Smooth muscle cell (in vitro differentiated cells): ENCODE data around the gene STAT6. TPM values are rescaled to one million over a fixed set of nuclear protein-coding genes. Genes with fewer than 3 reads are reported as not detected.

Experiments
- DNase-seq: peaks from one replicate; lab custom pipeline; 2025; ENCODE audit not compliant: unreplicated experiment; lab: John Stamatoyannopoulos, UW
- H2AFZ ChIP-seq: fragments of 200-600 bp; sonication (generic); 2 replicates; pipeline ENCODE4 v1.6.0; 2016; ENCODE audit warnings: antibody characterized with exemption, low read depth, mild to moderate bottlenecking
- H3F3A ChIP-seq: fragments of 200-600 bp; sonication (generic); 2 replicates; pipeline ENCODE4 v1.6.0; 2017; ENCODE audit warnings: antibody characterized with exemption, low read depth
- H3K27ac ChIP-seq: fragments of 200-600 bp; sonication (generic); 2 replicates; pipeline ENCODE4 v1.5.1; 2016; ENCODE audit warnings: low read depth, mild to moderate bottlenecking
- H3K27me3 ChIP-seq: fragments of 200-600 bp; sonication (generic); 2 replicates; pipeline ENCODE4 v1.6.1; 2016; ENCODE audit warnings: low read depth, mild to moderate bottlenecking
- H3K36me3 ChIP-seq: fragments of 200-600 bp; sonication (generic); 2 replicates; pipeline ENCODE4 v1.5.1; 2016; ENCODE audit warnings: low read depth
- H3K4me1 ChIP-seq: fragments of 200-600 bp; sonication (generic); 2 replicates; pipeline ENCODE4 v1.5.1; 2016; ENCODE audit warnings: low read depth
- H3K4me2 ChIP-seq: fragments of 200-600 bp; sonication (generic); 2 replicates; pipeline ENCODE4 v1.6.0; 2016; ENCODE audit warnings: mild to moderate bottlenecking
- H3K4me3 ChIP-seq: fragments of 200-600 bp; sonication (generic); 2 replicates; pipeline ENCODE4 v1.5.1; 2016; ENCODE audit warnings: mild to moderate bottlenecking
- H3K79me2 ChIP-seq: fragments of 200-600 bp; sonication (generic); 2 replicates; pipeline ENCODE4 v1.6.0; 2016; ENCODE audit warnings: low read depth, mild to moderate bottlenecking
- H3K9ac ChIP-seq: fragments of 200-600 bp; sonication (generic); 2 replicates; pipeline ENCODE4 v1.6.0; 2016; ENCODE audit warnings: low read depth
- H3K9me3 ChIP-seq: fragments of 200-600 bp; sonication (generic); replicated peaks from 2 replicates; pipeline ENCODE4 v1.5.1; 2016; ENCODE audit warnings: low read depth
- H4K20me1 ChIP-seq: fragments of 200-600 bp; sonication (generic); 2 replicates; pipeline ENCODE4 v1.6.0; 2016; ENCODE audit warnings: low read depth
- CTCF ChIP-seq: fragments of 200-600 bp; sonication (generic); IDR thresholded peaks from 2 replicates; pipeline ENCODE4 v1.5.1; 2017; ENCODE audit warnings: borderline replicate concordance, mild to moderate bottlenecking, antibody characterized with exemption; ENCODE audit not compliant: insufficient read depth, poor library complexity, severe bottlenecking
- WGBS: methylation state at CpG from one replicate; pipeline ENCODE4 v1.1.7; 2016; ENCODE audit warnings: low lambda C conversion rate; 5-methylcytosine and 5-hydroxymethylcytosine counted together
- polyA plus RNA-seq: library from polyadenylated mRNA; unstranded; fragments of >200 nt; fragmentation: Nextera tagmentation; extraction: Ambion mirVana; gene quantifications from 2 replicates; pipeline ENCODE4 v1.2.1, GENCODE V29; 2016
- total RNA-seq: library from RNA; depleted of rRNA; stranded (reverse); fragments of >200 nt; gene quantifications from 2 replicates; pipeline ENCODE4 v1.2.3, GENCODE V29; 2014

STAT6 gene
- total and polyA plus RNA-seq, 2 experiments from 2014 or later, result 38.7 to 39.1 TPM

- peaks cover 79% of the 10 kb centered on the region for H4K20me1 ChIP-seq
- peak overlapping the region; percentile 92 for H3K27ac ChIP-seq
- no peaks in the 10 kb centered on the region for H3K36me3 ChIP-seq
- 53% methylated on average over 9 of the region's 9 CpGs for WGBS
- DNase-seq, result no peak
- H3K9ac ChIP-seq, result peak overlapping the region; percentile 44
- H3K9me3 ChIP-seq, result no peaks in the 10 kb centered on the region
- peak overlapping the region; percentile 100 for H3K4me2 ChIP-seq
- H3K27me3 ChIP-seq, result no peaks in the 10 kb centered on the region
- peak overlapping the region; percentile 97 for H3K4me3 ChIP-seq
- no peak overlapping the region for H2AFZ ChIP-seq
- TF ChIP-seq CTCF, result no peak
- peaks cover 13% of the 10 kb centered on the region for H3F3A ChIP-seq
- peaks cover 87% of the 10 kb centered on the region for H3K79me2 ChIP-seq
- peaks cover 53% of the 10 kb centered on the region for H3K4me1 ChIP-seq
These were observed 21.0 kb upstream of the STAT6 start for GRCh38 chr12:57131896-57132744.

- Histone ChIP-seq H3K9me3 (no peaks in the 10 kb centered on the region), H4K20me1 (peaks cover 67% of the 10 kb centered on the region), H3K4me2 (peak overlapping the region; percentile 100), H3K4me3 (peak overlapping the region; percentile 97), H2AFZ (no peak overlapping the region), H3K9ac (peak overlapping the region; percentile 79), H3K27me3 (no peaks in the 10 kb centered on the region), H3K36me3 (no peaks in the 10 kb centered on the region), H3K4me1 (peaks cover 53% of the 10 kb centered on the region), H3K27ac (peak overlapping the region; percentile 92), H3F3A (peaks cover 13% of the 10 kb centered on the region), H3K79me2 (peaks cover 75% of the 10 kb centered on the region)
- TF ChIP-seq CTCF, result no peak
- no peak for DNase-seq
- 84% methylated on average over 2 of the region's 2 CpGs for WGBS
These were observed 19.8 kb upstream of the STAT6 start for GRCh38 chr12:57130941-57131340.

- Histone ChIP-seq H3K27me3 (no peaks in the 10 kb centered on the region), H3K27ac (peak overlapping the region; percentile 92), H3K9me3 (no peaks in the 10 kb centered on the region), H3K4me3 (peak overlapping the region; percentile 97), H3K4me1 (peaks cover 42% of the 10 kb centered on the region), H3K79me2 (peaks cover 65% of the 10 kb centered on the region), H3K9ac (peak overlapping the region; percentile 79), H3F3A (peaks cover 13% of the 10 kb centered on the region), H3K4me2 (peak overlapping the region; percentile 100), H4K20me1 (peaks cover 56% of the 10 kb centered on the region), H3K36me3 (no peaks in the 10 kb centered on the region), H2AFZ (no peak overlapping the region)
- DNase-seq, result no peak
- TF ChIP-seq CTCF, result no peak
These were observed 18.7 kb upstream of the STAT6 start for GRCh38 chr12:57129889-57130288.
